ENCODE measurements around the gene C12orf75. TPM values are rescaled to one million over a fixed set of nuclear protein-coding genes. Genes with fewer than 3 reads are reported as not detected.

The C12orf75 gene
- total RNA-seq, 4 donors from 2014 or later, result 16.1 to 20.1 (median 18.3) TPM

DNA sequence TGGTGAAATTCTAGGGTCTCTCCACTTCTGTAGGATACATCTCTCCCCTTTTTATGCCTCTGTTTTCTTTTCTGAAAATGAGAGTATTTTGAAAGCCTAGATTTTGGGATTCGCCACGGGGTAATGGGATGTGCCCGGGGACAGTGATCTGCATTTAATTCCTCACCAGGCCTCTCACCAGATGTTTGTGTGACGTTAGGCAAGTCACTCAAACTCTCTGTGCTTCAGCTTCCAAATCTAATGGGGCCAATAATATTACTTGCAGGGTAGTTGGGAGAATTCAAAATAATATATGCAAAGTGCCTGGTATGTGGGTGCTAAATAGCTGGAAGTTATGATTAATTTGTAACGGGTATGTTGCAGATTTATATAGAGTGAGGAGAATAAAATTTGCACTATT is 78.8 kb downstream of the C12orf75 start:
- no peak overlapping the region for H3K27ac ChIP-seq
- no peaks in the 10 kb centered on the region for H3K36me3 ChIP-seq
- H3K9me3 ChIP-seq, result no peaks in the 10 kb centered on the region
- no peak overlapping the region for H3K4me3 ChIP-seq
- H3K27me3 ChIP-seq, result no peaks in the 10 kb centered on the region
- TF ChIP-seq POLR2A (IDR thresholded peaks at IDR 0.05), result no peak
- no peak for TF ChIP-seq CTCF (IDR thresholded peaks at IDR 0.05)
- DNase-seq, result no peak
- no peaks in the 10 kb centered on the region for H3K4me1 ChIP-seq

GRCh38 chr12:105409801-105410471 is 79.4 kb downstream of the C12orf75 start:
- no peaks in the 10 kb centered on the region for H3K36me3 ChIP-seq
- no peak overlapping the region for H3K27ac ChIP-seq
- TF ChIP-seq CTCF (IDR thresholded peaks at IDR 0.05), result no peak
- no peak for TF ChIP-seq POLR2A (IDR thresholded peaks at IDR 0.05)
- no peaks in the 10 kb centered on the region for H3K4me1 ChIP-seq
- no peak overlapping the region for H3K4me3 ChIP-seq
- no peak for DNase-seq
- no peaks in the 10 kb centered on the region for H3K27me3 ChIP-seq
- H3K9me3 ChIP-seq, result no peaks in the 10 kb centered on the region

DNA sequence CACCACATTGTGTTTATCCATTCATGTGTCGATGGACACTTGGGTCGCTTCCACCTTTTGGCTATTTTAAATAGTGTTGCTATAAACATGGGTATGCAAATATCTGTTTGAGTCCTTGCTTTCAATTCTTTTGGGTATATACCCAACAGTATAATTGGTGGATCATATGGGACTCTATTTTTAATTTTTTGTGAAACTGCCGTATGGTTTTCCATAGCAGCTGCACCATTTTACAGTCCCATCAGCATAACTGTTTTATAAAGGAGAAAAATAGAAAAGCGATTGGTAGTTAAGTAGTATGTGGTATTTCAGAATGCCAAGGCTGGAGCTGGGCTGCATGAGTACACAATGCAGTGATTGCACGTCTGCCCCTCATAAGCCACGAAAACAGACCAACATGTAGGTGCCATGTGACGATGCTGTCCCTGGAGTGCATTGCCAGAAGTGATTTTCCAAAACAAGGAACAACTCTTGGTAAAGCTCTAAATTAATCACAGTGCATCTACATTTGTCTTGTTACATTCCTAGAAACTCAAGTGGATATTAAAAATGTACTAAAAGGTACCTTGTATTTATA is 83.5 kb downstream of the C12orf75 start:
- H3K4me1 ChIP-seq, result no peaks in the 10 kb centered on the region
- H3K4me3 ChIP-seq, result no peak overlapping the region
- H3K27me3 ChIP-seq, result no peaks in the 10 kb centered on the region
- no peak overlapping the region for H3K27ac ChIP-seq
- H3K36me3 ChIP-seq, result no peaks in the 10 kb centered on the region
- no peaks in the 10 kb centered on the region for H3K9me3 ChIP-seq
- DNase-seq, result no peak
- TF ChIP-seq CTCF (IDR thresholded peaks at IDR 0.05), result no peak
- TF ChIP-seq POLR2A (IDR thresholded peaks at IDR 0.05), result no peak

- H3K4me1 ChIP-seq, result no peaks in the 10 kb centered on the region
- H3K4me3 ChIP-seq, result no peak overlapping the region
- H3K27ac ChIP-seq, result no peak overlapping the region
- no peaks in the 10 kb centered on the region for H3K36me3 ChIP-seq
- H3K9me3 ChIP-seq, result no peaks in the 10 kb centered on the region
- no peaks in the 10 kb centered on the region for H3K27me3 ChIP-seq
- no peak for DNase-seq
- TF ChIP-seq POLR2A (IDR thresholded peaks at IDR 0.05), result no peak
- TF ChIP-seq CTCF (IDR thresholded peaks at IDR 0.05), result no peak
These were observed 87.2 kb downstream of the C12orf75 start for GRCh38 chr12:105417732-105418131.

DNA sequence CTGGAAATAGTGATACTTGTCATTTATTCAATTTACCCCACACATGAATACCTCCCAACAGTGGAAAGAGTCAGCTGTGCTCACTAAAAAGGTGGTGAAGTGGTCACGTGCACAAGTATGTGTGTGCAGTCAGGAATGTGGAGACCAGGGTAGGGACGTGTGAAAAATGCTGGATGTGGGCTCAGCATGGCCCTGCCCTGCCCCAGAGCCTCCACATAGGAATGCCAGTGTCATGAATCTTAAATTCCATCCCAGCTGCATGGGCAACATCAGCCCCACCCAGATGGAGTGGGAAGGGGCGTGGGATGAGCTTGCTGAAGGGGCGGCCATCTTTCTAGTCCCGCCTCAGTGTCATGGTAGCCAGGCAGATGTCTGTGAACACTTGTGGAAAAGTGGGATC is 87.7 kb downstream of the C12orf75 start:
- DNase-seq, result no peak
- Histone ChIP-seq H3K9me3 (no peaks in the 10 kb centered on the region), H3K4me1 (no peaks in the 10 kb centered on the region), H3K36me3 (no peaks in the 10 kb centered on the region), H3K27ac (no peak overlapping the region), H3K27me3 (no peaks in the 10 kb centered on the region), H3K4me3 (no peak overlapping the region)
- TF ChIP-seq CTCF (IDR thresholded peaks at IDR 0.05) (no peak), POLR2A (IDR thresholded peaks at IDR 0.05) (no peak)

Measured in Peyer's patch (tissue), 4 donors.